ENCODE results near the gene MINDY3.

The MINDY3 gene

GRCh38 chr10:15856328-15857015 lies 3.8 kb downstream of the MINDY3 start:
- peak in 1 of 3 donors; percentile 7 for DNase-seq

DNA sequence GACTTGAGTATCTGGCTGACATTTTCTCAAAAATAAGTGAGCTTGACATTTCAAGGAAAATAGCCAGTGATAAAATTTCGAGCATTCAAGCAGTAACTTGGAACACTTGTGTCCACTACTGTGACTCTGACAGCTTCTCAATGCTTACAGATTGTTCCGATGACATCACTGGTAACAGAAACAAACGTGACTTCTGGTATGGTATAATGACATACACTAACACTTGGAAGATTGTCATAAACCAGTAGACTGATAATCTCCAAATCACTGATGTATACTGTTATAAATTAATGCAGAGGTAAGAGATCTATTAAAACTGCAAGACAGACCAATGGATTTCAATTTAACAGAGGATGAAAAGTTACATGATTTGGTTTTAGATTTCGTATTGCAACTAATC lies 6.5 kb downstream of the MINDY3 start:
- DNase-seq: no peak

DNA sequence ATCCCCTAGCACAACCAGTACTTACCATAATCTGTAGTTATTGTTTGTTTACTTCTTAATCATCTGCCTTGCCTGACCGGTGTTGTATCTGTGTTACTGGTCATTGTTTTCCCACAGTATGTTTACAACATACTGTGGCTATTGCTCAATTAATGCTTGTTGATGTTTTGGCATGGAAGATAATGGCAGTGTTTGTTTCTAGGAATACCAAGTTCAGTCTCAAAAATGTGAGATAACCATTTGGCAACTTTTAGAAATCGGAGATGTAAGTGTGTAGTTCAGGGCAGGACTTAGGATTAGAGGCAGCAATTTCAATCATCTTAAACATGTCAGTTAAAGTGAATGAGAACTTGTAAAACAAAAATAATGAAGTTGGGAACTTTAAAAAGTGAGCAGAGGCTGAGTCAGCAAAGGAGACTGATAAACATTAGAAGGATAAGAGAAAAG lies 8.2 kb downstream of the MINDY3 start:
- DNase-seq: no peak

DNA sequence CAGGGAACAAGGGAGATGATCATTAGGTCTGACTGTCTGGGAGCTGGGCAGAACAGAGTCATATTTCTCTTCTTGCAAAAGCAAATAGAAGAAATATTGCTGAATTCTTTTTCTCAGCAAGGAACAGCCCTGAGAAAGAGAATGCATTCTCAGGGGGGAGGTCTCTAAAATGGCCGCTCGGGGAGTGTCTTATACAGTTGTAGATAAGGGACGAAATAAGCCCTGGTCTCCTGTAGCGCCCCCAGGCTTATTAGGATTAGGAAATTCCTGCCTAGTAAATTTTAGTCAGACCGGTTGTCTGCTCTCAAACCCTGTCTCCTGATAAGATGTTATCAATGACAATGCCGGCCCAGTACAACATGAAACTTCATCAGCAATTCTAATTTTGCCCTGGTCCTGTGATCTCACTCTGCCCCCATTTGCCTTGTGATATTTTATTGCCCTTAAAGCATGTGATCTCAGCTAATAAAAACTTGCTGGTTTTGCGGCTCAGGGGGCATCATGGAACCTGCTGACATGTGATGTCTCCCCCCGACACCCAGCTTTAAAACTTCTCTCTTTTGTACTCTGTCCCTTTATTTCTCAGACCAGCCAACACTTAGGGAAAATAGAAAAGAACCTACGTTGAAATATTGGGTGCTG lies 9.8 kb downstream of the MINDY3 start:
- peak in 1 of 3 donors; percentile 7 for DNase-seq

DNA sequence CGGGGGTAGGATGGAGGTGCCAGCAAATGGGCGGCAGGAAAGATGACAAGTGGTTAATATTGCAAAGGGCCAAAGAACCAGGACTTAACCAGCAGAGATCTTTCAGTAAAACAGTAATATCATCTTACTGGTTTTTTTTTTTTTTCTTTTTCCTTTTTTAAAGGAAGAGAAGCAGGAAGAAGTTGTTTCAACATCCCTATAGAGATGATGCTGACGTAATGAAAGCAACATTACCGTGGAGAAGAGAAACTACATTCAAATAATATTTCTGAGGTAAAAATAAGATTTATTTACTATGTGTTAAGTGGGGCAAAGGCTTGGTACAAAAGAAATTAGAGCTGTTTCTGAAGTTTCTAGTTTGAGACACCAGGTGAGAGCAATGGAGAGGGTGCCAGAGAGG lies 11.0 kb downstream of the MINDY3 start:
- DNase-seq: peak in 2 of 3 donors; percentile 57 to 63

DNA sequence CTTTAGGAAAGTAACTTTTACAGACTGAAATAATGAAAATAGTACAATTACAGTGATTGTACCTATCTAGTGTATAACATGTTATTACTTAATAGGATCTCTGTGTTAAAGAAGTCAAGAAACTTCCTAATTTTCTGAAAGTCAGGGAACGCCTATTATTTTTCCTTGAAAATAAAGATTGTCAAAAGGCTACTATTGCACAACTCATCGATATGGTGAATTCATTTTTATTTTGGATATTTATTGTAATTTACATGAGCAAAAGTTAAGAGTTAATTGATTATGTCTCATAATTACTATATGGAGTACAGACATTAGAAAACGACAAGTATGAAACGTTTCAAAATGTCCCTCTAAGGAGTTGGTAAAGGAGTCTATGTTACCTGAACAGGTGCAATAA lies 12.8 kb downstream of the MINDY3 start:
- DNase-seq: no peak

- no peak for DNase-seq
Observed at GRCh38 chr10:15844517-15844916, 15.8 kb downstream of the MINDY3 start.

GRCh38 chr10:15843695-15844094 lies 16.6 kb downstream of the MINDY3 start:
- DNase-seq: no peak

GRCh38 chr10:15842556-15843169 lies 17.6 kb downstream of the MINDY3 start:
- DNase-seq: peak in 1 of 3 donors; percentile 22

- peak in 2 of 3 donors; percentile 49 to 50 for DNase-seq
Observed at GRCh38 chr10:15841696-15842095, 18.6 kb downstream of the MINDY3 start.

- DNase-seq: no peak
Observed at GRCh38 chr10:15836807-15837206, 23.5 kb downstream of the MINDY3 start.

DNA sequence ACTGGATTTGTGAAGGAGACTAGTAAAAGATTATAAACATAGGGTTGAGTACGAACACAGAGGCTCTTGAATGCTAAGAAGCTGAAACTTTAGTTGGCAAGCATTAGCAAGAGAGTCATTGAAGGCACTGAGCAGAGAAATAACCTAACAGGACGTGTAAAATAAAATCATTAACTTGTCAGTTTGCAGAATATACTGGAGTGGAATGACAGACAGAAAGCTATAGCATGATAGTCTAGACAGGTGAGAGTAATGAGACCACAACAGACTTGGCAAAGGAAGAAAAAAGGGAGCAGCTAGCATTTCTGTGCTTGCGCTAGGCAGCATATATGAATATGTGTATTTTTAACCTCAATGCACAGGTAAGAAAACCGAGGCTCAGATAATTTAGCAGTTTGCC lies 30.8 kb downstream of the MINDY3 start:
- no peak for DNase-seq

DNA sequence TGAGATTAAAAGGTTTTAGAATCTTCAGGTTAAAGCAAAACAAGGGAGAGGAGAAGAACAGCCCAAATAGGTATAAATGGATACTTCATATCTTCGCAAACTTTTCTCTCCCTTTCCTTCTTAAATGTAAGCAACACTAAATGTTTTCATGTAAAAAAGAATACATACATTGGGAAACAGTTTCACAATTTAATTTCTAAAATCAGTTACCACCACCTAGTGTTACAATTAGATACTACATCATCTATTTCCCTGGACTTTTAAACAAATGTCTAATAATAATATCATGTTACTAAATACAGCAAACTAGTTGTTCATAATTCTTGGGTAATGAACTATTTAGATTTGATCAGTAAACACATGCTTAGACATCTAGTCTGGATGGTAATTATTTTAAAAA lies 35.8 kb downstream of the MINDY3 start:
- peak in 2 of 3 donors; percentile 24 to 49 for DNase-seq

GRCh38 chr10:15822131-15822530 lies 38.2 kb downstream of the MINDY3 start:
- DNase-seq: no peak

DNA sequence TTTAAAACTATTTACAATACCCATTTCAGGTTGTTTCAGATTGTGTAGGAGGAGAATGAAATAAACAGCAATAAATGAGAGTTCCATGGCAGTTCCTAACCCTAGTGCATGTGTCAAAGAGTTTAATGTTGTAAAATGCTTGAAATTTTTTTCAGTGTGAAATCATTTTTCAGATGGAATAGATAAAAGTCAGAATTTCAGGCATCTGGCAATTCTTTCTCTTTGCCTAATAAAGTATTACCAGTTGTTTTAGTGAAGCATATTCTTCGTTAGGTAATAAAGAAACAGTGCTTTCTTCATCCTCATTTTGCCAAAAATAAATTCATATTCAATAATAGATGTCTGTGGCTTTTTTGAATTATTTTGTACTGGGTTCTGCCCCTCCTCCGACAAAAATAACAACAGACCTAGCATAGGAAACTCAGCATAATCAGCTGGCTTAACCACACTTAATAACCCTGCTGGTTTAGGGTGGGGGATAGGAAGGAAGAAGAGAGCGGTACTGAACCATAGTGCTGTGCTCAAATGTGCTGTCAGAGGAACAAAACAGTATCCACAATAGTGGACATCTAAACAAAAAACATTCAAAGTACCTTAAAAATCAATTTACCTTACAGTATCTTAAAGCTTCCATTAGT lies 39.1 kb downstream of the MINDY3 start:
- no peak for DNase-seq

DNA sequence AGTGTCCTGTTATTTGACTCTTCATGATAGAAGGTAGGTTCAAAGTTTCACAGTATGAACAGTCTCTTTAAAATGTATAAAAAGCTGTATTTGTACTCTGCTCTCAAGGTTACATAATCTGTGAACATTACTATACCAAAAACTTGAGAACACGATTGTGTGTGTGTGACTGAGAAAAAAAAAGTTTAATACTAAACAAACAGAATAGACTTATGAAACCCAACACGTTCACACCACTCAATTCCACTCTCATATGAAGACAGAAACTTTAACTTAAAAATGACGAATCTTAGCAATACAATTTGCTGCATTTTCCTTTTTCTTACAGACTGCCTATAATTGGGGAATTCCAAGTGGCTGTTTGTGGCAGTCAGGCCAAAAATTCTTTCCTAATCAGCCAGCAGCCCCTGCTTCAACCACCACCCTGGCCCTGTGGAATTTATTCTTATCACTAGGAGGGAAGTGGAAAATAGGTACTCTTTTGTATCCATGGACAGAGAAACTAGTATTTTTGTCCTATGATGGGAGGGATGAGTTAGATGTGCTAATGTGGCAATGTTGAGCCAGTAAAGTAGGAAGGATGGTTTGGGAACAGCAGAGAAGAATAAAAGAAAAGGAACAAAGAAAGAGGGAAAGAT lies 42.8 kb downstream of the MINDY3 start:
- DNase-seq: peak in 2 of 3 donors; percentile 1 to 5

DNA sequence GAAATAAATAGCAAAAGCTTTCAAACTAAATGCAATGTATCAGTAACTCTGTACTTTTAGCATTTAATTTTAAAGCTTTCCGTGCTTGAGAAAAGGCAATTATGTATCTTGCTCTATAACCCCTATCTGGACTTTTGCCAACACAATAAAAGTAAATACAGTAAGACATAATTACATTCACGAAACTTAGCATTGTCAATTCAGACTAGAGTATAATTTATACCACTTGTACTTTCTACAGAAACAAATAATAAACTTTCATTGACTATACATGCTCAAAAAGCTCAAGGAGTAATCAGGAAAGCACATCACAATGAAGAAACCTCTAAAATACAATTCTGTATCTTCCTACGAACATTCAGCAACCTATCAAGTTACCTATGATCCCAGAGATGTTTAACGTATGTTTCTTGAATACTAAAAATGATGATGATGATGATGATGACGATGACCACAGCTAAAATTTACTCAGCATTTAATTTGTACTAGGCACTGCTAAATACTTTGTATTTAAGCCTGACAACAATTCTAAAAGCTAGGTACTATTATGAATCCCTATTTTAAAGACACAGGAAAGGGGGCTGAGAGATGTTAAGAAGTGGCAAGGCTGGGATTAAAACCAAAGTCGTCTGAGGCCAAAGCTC lies 44.9 kb downstream of the MINDY3 start:
- DNase-seq: no peak

DNA sequence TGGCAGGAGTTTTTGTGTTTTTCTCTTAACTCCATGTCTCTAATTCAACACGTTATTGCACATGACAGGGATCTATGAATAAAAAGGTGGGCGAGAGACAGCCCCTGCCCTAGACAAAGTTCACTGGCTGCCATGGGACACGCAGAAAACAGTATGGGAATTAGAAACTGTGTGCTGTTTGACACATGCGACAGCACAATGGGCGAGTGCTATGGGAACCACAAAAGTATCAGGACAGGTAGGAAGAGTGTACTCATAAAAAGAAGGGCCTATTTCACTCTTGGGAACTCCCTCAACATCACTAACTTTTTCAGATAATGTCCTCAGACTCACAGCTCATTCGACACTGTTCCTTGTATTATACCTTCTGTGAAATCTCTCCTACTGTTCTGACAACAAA lies 45.7 kb downstream of the MINDY3 start:
- DNase-seq: no peak

- DNase-seq: no peak
Observed at GRCh38 chr10:15813415-15813814, 46.9 kb downstream of the MINDY3 start.

GRCh38 chr10:15809450-15809849 lies 50.9 kb downstream of the MINDY3 start:
- no peak for DNase-seq

DNA sequence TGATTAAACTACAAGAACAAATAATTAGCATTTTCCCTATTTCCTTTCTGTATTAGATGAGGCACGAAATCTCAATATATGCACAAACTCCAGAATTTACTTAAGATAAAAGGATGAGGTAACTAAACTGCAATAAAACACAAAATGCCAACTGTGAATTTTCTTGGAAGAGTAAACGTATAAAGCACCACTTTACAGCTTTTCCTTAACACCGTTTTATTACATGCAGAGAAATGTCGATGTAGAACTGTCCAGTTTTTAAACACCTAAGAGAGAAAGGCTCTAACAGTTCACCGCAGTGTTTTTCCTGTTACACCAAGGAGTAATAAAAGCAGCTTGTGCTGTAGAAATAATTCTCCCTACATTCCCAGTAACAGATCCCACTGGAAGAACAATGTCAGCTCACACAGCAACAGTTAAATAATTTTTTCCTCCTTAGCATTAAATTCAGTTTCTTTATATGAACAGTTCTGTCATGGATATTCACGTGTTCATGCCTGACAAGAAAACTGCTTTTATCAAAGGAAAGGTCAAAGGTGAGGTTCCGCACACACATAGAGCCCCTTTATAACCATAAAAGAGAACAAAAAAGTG lies 52.0 kb downstream of the MINDY3 start:
- no peak for DNase-seq

- no peak for DNase-seq
Observed at GRCh38 chr10:15805395-15806058, 54.8 kb downstream of the MINDY3 start.
